GM19043 (cell line): ENCODE data around the gene LRP11.
"Not testable (repeated sequence)": the region's sequence is repeated elsewhere in the genome, so short reads cannot be mapped to it uniquely, and the experiment has no call there.

Experiments
- ATAC-seq: cut with Tn5 transposase; IDR thresholded peaks from one replicate; pipeline ENCODE4 v1.9.1; 2021; ENCODE audit warnings: low read depth; ENCODE audit not compliant: unreplicated experiment

Gene LRP11

DNA sequence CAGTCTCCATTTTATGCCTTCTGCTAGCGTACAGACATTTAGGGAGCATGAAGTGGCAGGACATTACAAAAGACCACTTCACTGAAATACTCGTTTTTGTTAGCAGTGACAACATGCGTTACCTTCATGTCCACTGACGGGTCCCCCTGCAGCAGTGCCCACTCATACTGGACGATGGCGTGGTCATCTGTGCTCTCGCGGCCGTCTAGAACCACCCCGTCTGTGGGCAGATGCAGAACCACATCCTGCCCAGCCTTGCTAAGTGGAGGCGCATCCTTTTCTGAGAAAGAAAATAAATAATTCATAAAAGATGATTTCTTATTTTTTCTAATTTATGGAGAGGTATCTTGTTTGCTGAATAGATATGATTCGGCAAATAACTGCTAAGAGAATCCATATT, 11.3 kb downstream of the LRP11 start:
- no peak for ATAC-seq

DNA sequence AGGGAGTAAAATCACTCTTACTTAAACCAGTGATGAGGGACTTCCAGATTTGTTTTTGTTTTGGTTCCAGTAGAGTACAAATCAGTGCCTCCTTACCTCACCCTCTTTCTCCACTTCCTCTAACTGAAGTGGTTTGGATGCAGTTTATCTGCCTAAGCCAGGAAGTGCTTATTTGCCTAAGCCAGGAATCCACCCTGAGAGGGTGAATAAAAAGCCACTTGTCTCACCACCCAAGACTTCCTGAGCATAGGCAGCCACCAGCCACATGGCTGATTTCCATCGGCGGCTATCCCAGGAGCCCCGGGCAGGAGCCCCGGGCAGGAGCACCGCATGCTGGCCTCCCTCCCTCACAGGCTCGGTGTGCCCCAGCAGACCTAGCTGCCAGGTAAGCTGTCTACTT, 12.0 kb downstream of the LRP11 start:
- ATAC-seq: no peak

DNA sequence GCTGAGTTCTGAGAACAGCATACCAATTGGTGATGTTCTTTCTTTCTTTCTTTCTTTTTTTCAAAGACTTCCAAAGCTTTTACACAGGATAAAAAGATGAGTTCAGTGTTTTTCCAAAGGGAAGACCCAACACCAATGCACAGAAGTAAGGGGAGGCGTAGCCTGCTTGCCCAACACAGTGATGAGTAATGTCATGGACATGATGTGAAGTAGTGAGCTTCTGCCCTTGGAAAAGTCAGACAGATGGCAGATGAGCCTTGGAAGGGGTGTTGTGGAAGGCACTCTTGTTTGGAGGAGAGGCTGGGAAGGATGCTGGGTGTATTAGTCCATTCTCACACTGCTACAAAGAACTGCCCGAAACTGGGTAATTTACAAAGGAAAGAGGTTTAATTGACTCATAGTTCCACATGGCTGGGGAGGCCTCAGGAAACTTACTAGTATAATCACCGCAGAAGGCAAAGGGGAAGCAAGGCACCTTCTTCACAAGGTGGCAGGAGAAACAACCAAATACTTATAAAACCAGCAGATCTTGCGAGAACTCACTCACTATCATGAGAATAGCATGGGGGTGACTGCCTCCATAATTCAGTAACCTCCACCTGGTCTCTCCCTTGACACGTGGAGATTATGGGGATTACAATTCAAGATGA, 12.6 kb downstream of the LRP11 start:
- ATAC-seq: no peak

DNA sequence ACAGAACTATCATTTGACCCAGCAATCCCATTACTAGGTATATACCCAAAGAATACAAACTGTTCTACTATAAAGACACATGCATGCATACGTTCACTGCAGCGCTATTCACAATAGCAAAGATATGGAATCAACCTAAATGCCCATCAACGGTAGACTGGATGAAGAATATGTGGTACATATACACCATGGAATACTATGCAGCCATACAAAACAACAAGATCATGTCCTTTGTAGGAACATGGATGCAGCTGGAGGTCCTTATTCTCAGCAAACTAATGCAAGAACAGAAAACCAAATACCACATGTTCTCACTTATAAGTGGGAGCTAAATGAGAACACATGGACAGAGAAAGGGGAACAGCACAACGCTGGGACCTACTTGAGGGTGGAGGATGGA, 15.8 kb downstream of the LRP11 start:
- not testable (repeated sequence) for ATAC-seq

DNA sequence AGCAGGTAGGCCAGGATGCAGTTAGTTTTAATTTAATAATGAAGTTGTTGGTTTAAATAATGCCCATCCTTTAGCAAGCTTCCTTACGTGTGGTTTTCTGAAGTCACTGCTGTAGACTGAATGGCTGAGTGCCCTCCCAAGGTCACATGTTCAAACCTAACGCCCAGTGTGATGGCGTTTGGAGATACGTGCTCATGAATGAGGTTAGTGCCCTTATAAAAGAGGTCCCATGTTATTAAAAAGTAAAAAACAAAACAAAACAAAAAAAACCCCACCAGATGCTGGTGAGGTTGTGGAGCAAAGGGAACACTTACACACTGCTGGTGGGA, 16.3 kb downstream of the LRP11 start:
- no peak for ATAC-seq

DNA sequence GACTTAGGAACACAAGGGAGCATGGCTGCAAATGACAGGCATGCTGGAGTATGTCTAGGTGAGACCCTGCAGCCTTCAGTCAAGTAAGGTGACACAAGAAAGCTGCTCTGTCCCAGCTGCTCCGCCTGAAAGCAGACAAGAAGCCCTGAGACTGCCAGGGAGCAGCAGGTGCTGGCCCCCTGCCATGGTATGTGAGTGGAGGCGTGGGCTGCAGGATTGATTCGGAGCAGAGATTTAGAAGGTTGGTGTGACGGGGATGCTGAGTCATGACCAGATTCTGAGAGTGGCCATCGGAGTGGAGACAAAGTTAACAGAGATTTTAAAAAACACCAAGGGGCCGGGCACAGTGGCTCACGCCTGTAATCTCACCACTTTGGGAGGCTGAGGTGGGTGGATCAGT, 17.8 kb downstream of the LRP11 start:
- ATAC-seq: no peak

DNA sequence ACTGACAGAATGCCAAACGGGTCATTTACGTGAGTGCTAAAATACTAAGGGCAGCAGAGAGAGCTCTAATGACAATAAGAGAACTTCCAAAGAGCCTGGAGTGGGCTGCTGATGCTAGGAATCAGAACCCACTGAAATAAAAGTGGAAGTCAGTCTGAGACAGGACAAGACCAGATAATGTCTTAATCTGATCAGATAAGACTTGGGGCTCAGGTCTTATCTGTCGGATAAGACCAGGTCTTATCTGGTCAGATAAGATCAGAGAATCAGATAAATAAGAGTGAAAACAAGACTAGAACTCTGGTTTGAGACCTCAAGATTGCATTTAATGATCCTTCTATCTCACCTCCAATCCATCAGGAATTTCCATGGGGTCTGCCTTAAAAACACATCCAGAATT, 18.6 kb downstream of the LRP11 start:
- ATAC-seq: no peak

DNA sequence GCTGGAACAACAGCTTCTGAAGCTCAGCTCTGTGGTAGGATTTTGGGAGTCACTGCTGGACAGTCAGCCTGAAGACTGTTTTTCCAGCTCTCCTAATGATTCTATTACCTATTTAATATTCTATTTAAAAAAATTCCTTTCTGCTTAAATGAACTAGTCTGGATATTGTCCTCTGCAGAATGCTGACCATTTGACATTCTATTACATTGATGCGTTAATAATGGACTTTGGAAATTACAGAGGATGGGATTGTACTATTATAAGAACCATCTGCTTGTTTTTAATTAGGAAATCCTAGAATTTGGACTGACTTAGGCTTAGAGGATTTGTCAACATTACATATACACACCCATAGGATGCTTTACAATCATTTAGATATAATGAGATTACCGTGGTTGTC, 19.7 kb downstream of the LRP11 start:
- no peak for ATAC-seq

DNA sequence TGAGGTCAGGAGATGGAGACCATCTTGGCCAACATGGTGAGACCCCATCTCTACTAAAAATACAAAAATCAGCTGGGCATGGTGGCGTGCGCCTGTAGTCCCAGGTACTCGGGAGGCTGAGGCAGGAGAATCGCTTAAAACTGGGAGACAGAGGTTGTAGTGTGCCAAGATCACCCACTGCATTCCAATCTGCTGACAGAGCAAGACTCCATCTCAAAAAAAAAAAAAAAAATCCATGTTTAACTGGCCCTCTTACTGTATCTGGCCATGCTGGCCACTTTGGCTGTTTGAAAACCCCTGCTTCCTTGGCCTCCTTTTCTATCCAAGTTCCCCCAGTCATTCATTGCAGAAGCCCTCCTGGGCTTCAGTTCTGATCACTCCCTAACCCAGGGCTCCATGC, 20.1 kb downstream of the LRP11 start:
- not testable (repeated sequence) for ATAC-seq

DNA sequence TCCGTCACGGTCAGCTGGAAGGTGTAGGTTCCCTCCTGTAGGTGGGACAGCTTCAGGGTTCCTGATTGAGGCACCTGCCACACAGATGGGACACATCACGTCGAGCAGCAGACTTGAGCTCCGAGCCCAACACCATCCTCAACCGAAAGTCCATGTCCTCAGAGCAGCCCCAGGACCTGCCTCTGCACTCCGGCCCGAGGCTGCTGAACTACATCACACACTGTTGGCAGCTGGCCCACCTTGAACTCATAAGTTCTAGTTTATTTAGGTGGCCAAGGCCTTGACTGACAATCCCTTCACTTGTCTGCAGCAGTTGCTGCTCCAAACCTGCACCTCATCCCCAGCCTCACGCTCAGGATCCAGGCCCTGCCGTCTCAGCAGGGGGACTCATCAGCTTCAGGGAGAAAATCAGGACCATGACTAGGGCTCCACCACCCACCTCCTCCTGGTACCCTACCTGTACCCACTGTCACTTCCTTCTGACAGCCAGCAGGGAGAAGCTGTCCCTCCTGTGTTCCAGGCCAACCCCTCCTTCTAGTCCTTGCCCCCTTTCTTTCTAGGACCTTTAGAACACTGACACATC, 21.0 kb downstream of the LRP11 start:
- no peak for ATAC-seq

DNA sequence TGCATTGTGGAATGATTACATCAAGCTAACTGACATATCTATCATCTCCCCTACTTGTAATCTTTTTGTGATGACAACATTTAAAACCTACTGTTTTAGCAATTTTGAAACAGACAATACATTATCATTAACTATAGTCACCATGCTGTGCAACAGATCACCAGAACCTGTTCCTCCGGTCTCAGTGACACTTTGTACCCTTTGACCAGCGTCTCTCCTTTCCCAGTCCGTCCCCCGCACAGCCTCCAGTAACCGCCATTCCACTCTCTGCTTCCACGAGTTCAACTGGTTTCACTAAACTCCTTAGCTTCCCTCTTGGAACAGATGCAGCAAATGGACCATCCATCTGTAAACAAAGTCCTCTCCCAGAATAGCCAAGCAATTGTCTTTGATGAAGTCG, 21.8 kb downstream of the LRP11 start:
- ATAC-seq: no peak

DNA sequence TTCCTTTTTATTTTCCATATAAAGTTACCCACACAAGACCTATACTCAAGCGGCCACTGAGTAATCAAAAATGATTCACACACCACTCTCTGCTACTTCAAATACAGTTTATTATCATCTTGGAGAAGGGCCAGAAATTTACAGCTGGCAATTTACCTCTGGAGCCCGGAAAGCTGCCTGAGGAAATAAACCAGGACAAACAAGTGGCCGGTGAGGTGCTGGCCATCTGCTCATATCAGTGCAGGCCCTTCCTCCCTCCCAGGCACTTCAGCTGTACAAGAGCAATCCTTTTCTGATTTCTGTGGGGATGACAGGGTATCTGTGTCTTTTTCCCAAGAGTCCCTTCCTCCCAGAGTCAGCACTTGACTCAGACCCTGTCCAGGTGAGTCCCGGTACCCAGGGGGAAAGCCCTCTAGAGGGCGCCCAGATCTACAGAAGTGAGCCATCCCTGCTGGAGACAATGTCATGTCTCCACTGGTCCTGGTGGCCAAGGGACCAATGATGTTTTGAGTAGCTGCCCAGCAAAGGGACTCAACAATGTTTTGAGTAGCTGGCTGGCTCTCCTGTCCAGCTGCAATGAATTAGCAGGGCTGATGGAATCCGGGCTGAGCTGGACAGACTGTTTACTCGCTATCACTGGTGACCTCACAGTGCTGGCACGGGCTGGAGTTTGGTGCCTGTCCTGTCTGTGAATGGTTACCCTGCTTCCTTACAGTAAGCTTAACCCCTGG, 23.6 kb downstream of the LRP11 start:
- no peak for ATAC-seq

DNA sequence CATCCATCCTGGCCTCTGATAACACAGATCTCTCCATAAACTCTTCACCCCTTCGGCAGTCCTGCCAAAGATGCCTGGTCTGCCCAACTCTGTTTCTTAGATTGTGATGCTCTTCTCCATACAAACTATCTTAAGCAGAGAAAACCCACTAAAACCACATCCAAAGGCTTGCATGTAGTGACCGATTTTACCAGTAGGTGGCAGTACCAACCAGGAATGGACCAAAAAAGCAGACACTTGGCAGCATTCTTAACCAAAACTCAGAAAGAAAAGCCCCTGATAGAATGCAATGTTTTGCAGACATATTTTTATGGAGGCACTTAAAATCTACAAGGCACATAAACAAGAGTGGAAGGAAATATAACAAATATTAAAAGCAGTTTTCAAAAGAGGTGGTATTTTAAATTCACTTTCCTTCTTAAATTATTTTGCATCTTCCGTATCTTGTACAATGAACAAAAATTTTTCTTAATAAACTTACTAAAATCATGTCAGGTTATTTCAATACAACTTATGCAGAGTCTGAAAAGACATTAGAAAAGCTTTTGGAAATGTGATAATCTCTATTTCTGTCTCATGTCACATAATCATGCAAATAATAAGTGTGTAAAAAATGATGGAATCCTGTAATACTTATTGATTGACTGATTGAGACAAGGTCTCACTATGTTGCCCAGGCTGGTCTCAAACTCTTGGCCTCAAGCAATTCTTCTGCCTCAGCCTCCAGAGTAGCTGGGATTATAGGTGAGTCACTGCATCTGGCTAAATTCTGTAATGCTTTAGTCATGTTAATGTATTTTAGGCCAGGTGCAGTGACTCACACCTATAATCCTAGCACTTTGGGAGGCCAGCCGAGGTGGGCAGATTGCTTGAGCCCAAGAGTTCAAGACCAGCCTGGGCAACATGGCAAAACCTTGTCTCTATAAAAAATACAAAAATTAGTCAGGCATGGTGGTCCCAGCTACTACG, 29.4 kb downstream of the LRP11 start:
- no peak for ATAC-seq

DNA sequence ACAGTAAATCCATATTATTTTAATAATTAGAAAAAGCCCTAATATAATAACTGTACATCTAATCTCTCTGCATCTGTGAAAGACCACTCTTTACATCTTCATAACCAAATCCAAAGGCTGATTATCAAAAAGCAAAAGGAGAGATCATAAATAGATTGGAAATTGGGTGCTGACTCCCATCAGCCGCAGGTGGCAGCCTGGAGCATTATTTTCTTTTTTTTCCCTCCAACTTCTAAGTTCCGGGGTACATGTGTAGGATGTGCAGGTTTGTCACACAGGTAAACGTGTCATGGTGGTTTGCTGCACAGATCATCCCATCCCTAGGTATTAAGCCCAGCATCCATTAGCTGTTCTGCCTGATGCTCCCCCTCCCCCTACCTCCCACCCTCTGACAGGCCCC, 30.5 kb downstream of the LRP11 start:
- ATAC-seq: no peak

DNA sequence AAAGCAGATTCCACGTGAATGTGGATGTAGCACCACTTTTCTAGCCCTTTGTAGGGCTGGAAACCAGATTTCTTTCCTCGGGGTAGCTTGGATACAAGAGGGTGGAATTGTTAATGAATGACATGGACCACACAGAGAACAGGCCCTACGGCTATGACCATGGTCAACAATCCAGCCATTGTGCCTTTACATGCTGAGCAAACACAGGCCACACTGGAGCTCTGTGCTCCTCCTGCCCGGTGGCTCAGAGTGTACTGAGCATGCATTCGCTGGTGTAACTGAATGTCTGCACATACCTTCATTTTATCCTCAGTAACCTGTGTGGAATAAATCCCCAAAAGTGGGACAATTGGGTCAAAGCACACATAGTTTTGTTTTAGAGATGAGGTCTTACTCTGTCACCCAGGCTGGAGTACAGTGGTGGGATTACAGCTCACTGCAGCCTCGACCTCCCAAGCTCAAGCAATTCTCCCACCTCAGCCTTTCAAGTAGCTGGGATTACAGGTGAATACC, 32.8 kb downstream of the LRP11 start:
- ATAC-seq: no peak

DNA sequence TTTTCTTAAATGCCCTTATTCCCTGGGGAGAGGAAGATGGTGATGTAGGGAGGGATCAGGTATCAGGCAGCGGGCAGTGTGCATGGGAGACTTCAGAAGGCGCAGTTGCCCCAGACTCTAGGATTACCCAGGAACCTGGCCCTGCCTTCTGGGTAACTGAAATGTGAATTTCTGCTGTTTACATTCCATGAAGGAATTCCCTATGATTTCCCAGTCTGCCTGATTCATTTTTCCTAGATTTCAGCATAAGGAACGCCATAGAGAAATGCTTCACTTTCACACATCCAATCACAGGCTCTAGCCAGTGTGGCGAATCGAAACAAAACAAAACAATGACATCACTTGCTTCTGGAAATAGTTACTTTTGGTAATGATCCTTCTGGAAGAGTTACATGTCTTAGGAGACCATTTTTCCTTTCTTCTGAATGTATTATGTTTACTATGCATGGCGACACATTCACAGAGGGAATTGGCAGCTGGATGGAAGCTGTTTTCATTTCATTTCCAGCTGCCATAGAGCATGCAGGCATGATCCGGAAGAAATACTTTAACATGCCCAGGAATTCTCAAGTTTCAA, 33.3 kb downstream of the LRP11 start:
- no peak for ATAC-seq

DNA sequence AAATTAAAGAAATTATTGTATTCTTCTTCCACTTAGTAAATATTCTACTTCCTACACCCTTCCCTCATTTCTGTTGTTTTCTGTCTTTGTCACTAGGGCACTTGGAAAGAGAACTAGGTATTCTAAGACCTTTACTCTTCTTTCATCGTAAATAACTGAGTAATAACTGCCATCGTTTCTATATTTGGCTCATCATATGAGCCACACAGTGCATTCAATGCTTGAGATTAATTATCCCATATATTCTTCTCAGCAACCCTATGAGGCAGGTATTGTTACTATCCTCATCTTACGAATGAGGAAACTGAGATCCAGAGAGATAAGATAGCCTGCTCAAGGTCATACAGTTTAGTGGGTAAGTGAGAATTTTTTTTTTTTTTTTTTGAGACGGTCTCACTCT, 38.9 kb downstream of the LRP11 start:
- no peak for ATAC-seq

DNA sequence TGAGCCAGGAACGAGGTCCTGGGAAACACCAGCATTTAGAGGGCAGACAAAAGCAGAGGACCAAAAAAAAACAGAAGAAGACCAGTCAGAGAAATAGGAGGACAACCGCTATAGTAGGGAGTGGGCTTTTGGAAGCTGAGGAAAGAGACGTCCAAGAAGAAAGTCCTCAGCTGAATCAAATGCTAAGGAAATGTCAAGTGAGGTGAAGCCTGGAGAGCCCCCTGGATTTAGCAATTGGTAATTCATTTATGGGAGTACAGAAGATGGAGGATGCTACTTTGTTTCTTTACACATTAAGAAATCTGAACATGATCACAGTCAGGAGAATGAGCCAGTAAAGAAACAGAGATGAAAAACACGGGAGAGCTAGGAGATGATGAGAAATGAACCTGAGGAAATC, 41.1 kb downstream of the LRP11 start:
- ATAC-seq: no peak

DNA sequence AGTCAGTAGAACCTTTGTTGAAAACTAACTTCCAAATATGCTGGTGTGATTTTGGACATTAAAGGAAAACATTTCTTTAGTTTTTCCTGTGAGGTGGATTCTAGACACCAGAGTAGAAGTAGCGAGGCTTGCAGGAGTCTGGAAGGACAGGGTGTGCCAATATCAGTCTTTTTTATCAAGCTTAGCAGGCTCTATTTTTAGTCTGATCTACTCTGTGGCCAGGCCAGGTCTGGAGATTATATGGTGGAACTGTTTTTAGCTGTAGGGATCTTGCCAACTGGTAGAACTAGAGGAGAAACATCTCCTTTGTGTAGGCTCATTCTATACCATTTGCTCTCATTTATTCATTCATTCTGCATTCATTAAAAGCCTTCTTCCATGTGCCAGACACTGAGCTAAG, 42.7 kb downstream of the LRP11 start:
- ATAC-seq: no peak

DNA sequence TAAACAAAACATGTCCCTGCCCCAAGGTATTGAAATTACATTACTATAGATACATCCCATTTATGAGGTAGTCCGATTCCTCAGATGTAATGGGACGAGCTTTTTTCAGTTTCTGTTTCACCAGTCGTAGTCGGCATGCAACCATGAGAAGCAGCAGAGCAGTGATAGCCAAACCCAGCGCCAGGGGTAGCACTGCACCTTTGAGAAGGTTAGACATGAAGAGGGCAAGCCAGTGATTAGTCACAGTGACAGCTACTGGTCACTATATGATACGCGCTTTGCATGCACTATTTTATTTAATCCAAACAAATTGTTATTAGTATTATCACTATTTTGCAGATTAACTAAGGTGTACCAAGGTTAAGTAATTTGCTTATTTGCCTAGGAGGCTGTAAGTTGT, 43.7 kb downstream of the LRP11 start:
- no peak for ATAC-seq

DNA sequence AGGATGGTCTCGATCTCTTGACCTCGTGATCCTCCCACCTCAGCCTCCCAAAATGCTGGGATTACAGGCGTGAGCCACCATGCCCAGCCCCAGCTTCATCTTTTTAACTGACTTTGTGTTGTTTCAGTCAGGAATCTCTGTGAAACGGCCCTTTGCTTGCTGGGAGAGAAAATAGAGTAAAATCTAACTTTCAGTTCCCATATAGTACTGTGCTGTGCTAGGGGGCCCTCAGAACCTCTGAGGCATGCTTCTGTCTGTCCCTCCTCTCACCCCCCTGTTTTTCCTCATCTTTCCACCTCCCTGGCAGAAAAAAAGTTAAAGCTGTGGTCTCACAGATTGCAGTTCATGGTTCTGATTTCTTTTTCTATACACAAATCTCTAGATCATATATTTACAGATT, 48.4 kb downstream of the LRP11 start:
- ATAC-seq: peak; percentile 61
